Ovary (tissue), 3 donors: ENCODE measurements around the gene ENTPD8.

Experiments
- CTCF ChIP-seq, 3 donors: fragments of 450-650 bp in 2 of 3; fragments of 200-600 bp in 1 of 3; IDR thresholded peaks; one replicate each; pipeline versions ENCODE4 v1.5.1 to v1.8.0; 2016 to 2022; ENCODE audit warnings: antibody characterized with exemption in 3 of 3, mild to moderate bottlenecking in 1 of 3
- EP300 ChIP-seq: sonication (generic); formaldehyde crosslinking; IDR thresholded peaks from one replicate; pipeline ENCODE4 v1.6.1; 2017; ENCODE audit warnings: antibody characterized with exemption
- donor health status: DM: no; HTN: no; CAD: no.

GRCh38 chr9:137452006-137452760 lies 11.0 kb upstream of the ENTPD8 start:
- TF ChIP-seq CTCF (IDR thresholded peaks at IDR 0.05) (no peak), EP300 (no peak)
